ENCODE measurements around the gene SGCE. TPM values are rescaled to one million over a fixed set of nuclear protein-coding genes. Genes with fewer than 3 reads are reported as not detected.

SGCE gene
- total RNA-seq, 1 experiment from 2014 or later, result 39.8 TPM

- Histone ChIP-seq H4K20me1 (ENCODE audit: insufficient read depth, low read depth, low read length) (no peaks in the 10 kb centered on the region), H3K4me2 (ENCODE audit: low read depth, low read length, poor library complexity, severe bottlenecking) (no peak overlapping the region), H3K79me2 (ENCODE audit: low read length) (no peaks in the 10 kb centered on the region), H3K27me3 (ENCODE audit: low read length) (no peaks in the 10 kb centered on the region), H3K4me3 (ENCODE audit: low read length) (no peak overlapping the region), H3K9ac (ENCODE audit: low read length) (no peak overlapping the region), H3K9me2 (replicated peaks; ENCODE audit: insufficient read depth, low read length) (no peaks in the 10 kb centered on the region), H3K9me3 (ENCODE audit: low read length) (no peaks in the 10 kb centered on the region), H3K27ac (ENCODE audit: low read length) (no peak overlapping the region), H3K4me1 (ENCODE audit: low read length) (no peaks in the 10 kb centered on the region), H3K36me3 (ENCODE audit: insufficient read depth, low read length) (no peaks in the 10 kb centered on the region), H2AFZ (ENCODE audit: low read length) (no peak overlapping the region)
- DNase-seq, result no peak
Measured at GRCh38 chr7:94565247-94565894, 90.6 kb downstream of the SGCE start.

DNA sequence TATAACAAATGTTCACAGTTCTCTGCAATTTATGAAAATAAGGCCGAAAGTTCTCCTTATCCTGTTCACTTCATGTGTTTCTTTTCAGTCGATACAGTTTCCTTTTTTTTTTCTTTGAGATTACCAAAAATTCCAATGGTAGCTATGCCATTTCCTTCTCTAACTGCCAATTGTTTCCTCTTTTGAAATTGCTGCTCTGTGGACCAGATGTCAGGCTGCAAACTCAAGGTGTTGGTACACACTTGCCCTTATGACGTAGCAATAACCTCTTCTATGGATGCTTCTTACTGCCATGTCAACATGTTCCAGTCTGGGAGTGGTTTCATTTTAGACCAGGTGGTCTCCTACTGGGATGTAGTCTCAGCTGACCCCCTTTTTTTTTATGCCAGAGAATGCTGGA, 93.4 kb downstream of the SGCE start:
- H3K4me3 ChIP-seq (ENCODE audit: low read length), result no peak overlapping the region
- no peak overlapping the region for H3K27ac ChIP-seq (ENCODE audit: low read length)
- H4K20me1 ChIP-seq (ENCODE audit: insufficient read depth, low read depth, low read length), result no peaks in the 10 kb centered on the region
- H2AFZ ChIP-seq (ENCODE audit: low read length), result no peak overlapping the region
- no peaks in the 10 kb centered on the region for H3K9me2 ChIP-seq (replicated peaks; ENCODE audit: insufficient read depth, low read length)
- H3K4me2 ChIP-seq (ENCODE audit: low read depth, low read length, poor library complexity, severe bottlenecking), result no peak overlapping the region
- H3K36me3 ChIP-seq (ENCODE audit: insufficient read depth, low read length), result 0 out of 2 replicates have a peak, but pooled peaks cover 6% of the 10 kb centered on the region
- no peaks in the 10 kb centered on the region for H3K4me1 ChIP-seq (ENCODE audit: low read length)
- H3K9me3 ChIP-seq (ENCODE audit: low read length), result no peaks in the 10 kb centered on the region
- no peaks in the 10 kb centered on the region for H3K79me2 ChIP-seq (ENCODE audit: low read length)
- DNase-seq, result no peak
- H3K9ac ChIP-seq (ENCODE audit: low read length), result no peak overlapping the region
- no peaks in the 10 kb centered on the region for H3K27me3 ChIP-seq (ENCODE audit: low read length)

DNA sequence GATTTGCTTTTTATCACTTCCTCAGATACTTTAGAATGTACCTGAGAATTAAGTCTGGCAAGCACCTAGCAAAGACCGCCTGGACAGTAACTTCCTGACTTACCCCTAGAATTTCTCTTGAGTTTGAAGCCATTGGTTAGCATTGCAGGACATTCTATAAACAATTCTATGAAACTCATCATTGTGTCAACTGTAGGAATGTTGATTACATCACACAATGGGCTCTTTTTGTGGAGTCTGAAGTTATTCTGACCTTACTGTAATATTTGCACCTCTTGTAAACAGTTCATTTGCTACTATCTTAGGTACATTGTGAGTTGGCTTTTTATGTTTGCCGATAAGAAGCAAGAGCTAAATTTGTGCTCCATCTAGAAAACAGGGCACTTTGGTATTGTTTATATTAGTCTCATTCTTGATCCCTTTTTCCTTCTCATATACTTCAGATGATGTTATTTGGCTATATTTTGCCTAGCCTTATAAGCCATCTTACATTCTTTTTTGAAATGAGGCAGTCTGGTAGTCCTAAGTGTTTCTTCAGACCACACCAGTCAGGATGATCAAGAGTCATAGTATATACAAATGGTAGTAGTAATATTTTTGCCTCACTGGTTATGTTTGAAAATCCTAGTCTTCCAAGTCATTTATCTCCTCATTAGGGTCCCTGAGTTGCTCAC, 94.0 kb downstream of the SGCE start:
- 0 out of 2 replicates have a peak, but pooled peaks cover 6% of the 10 kb centered on the region for H3K36me3 ChIP-seq (ENCODE audit: insufficient read depth, low read length)
- no peak for DNase-seq
- no peaks in the 10 kb centered on the region for H3K4me1 ChIP-seq (ENCODE audit: low read length)
- H3K4me2 ChIP-seq (ENCODE audit: low read depth, low read length, poor library complexity, severe bottlenecking), result no peak overlapping the region
- no peak overlapping the region for H3K4me3 ChIP-seq (ENCODE audit: low read length)
- H3K79me2 ChIP-seq (ENCODE audit: low read length), result no peaks in the 10 kb centered on the region
- H3K27me3 ChIP-seq (ENCODE audit: low read length), result no peaks in the 10 kb centered on the region
- H3K9ac ChIP-seq (ENCODE audit: low read length), result no peak overlapping the region
- no peak overlapping the region for H2AFZ ChIP-seq (ENCODE audit: low read length)
- H3K9me3 ChIP-seq (ENCODE audit: low read length), result no peaks in the 10 kb centered on the region
- H3K9me2 ChIP-seq (replicated peaks; ENCODE audit: insufficient read depth, low read length), result no peaks in the 10 kb centered on the region
- H3K27ac ChIP-seq (ENCODE audit: low read length), result no peak overlapping the region
- no peaks in the 10 kb centered on the region for H4K20me1 ChIP-seq (ENCODE audit: insufficient read depth, low read depth, low read length)

GRCh38 chr7:94559972-94560371, 96.0 kb downstream of the SGCE start:
- Histone ChIP-seq H3K9me2 (replicated peaks; ENCODE audit: insufficient read depth, low read length) (no peaks in the 10 kb centered on the region), H3K4me1 (ENCODE audit: low read length) (peaks cover 11% of the 10 kb centered on the region), H4K20me1 (ENCODE audit: insufficient read depth, low read depth, low read length) (no peaks in the 10 kb centered on the region), H2AFZ (ENCODE audit: low read length) (no peak overlapping the region), H3K4me3 (ENCODE audit: low read length) (no peak overlapping the region), H3K27me3 (ENCODE audit: low read length) (no peaks in the 10 kb centered on the region), H3K36me3 (ENCODE audit: insufficient read depth, low read length) (peaks cover 18% of the 10 kb centered on the region; the same call in 1 of the 2 replicates), H3K9me3 (ENCODE audit: low read length) (no peaks in the 10 kb centered on the region), H3K4me2 (ENCODE audit: low read depth, low read length, poor library complexity, severe bottlenecking) (no peak overlapping the region), H3K9ac (ENCODE audit: low read length) (no peak overlapping the region), H3K79me2 (ENCODE audit: low read length) (no peaks in the 10 kb centered on the region), H3K27ac (ENCODE audit: low read length) (no peak overlapping the region)
- no peak for DNase-seq

DNA sequence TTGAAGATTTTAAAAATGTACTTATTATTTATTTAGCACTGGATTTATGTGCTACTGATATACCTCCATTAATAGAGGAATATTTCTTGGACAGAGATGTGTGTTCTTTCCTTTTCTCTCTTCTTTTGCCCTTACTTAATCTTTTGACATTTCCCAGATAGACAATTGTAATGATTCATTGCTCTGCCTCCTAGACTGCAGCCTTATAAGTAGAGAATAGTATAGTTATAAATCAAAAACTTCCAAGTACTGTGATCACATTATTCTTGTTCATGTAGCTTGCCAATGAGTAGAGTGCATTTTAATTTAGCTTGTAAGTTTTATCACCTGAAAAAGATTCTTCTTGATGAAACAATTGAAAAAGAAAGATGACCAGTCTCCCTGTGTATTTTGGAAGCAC, 98.7 kb downstream of the SGCE start:
- Histone ChIP-seq H3K36me3 (ENCODE audit: insufficient read depth, low read length) (peaks cover 22% of the 10 kb centered on the region; the same call in 1 of the 2 replicates), H3K27ac (ENCODE audit: low read length) (no peak overlapping the region), H3K79me2 (ENCODE audit: low read length) (no peaks in the 10 kb centered on the region), H3K9me2 (replicated peaks; ENCODE audit: insufficient read depth, low read length) (no peaks in the 10 kb centered on the region), H4K20me1 (ENCODE audit: insufficient read depth, low read depth, low read length) (no peaks in the 10 kb centered on the region), H3K4me3 (ENCODE audit: low read length) (no peak overlapping the region), H3K9me3 (ENCODE audit: low read length) (no peaks in the 10 kb centered on the region), H3K9ac (ENCODE audit: low read length) (no peak overlapping the region), H3K27me3 (ENCODE audit: low read length) (no peaks in the 10 kb centered on the region), H2AFZ (ENCODE audit: low read length) (no peak overlapping the region), H3K4me1 (ENCODE audit: low read length) (peaks cover 11% of the 10 kb centered on the region), H3K4me2 (ENCODE audit: low read depth, low read length, poor library complexity, severe bottlenecking) (no peak overlapping the region)
- DNase-seq, result no peak

GRCh38 chr7:94556028-94556427, 99.9 kb downstream of the SGCE start:
- H3K4me2 ChIP-seq (ENCODE audit: low read depth, low read length, poor library complexity, severe bottlenecking), result no peak overlapping the region
- no peaks in the 10 kb centered on the region for H3K27me3 ChIP-seq (ENCODE audit: low read length)
- no peaks in the 10 kb centered on the region for H3K9me3 ChIP-seq (ENCODE audit: low read length)
- H3K27ac ChIP-seq (ENCODE audit: low read length), result no peak overlapping the region
- no peak overlapping the region for H2AFZ ChIP-seq (ENCODE audit: low read length)
- no peaks in the 10 kb centered on the region for H3K79me2 ChIP-seq (ENCODE audit: low read length)
- no peaks in the 10 kb centered on the region for H3K9me2 ChIP-seq (replicated peaks; ENCODE audit: insufficient read depth, low read length)
- peaks cover 11% of the 10 kb centered on the region for H3K4me1 ChIP-seq (ENCODE audit: low read length)
- no peak overlapping the region for H3K4me3 ChIP-seq (ENCODE audit: low read length)
- DNase-seq, result no peak
- no peak overlapping the region for H3K9ac ChIP-seq (ENCODE audit: low read length)
- H3K36me3 ChIP-seq (ENCODE audit: insufficient read depth, low read length), result peaks cover 24% of the 10 kb centered on the region; the same call in 1 of the 2 replicates
- H4K20me1 ChIP-seq (ENCODE audit: insufficient read depth, low read depth, low read length), result no peaks in the 10 kb centered on the region

DNA sequence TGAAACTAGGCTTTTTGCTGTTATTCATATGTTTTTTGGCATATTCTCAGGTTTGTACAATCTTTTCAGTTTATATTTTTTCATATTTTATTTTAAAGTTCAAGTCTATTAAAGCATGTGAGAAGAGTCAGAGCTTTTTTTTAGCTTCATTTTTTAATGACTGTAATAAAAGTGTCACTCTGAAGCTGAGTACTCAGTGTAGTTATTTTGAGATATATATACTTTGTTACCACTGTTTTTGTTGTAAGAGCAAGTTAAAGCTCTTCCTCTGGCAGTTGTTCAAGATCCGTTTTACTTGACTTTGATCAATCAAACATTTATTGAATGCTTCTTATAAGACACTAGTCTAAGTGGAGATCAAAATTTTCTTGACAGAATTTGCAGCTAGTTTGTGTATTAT, 108.8 kb downstream of the SGCE start:
- Histone ChIP-seq H3K4me3 (ENCODE audit: low read length) (no peak overlapping the region), H3K79me2 (ENCODE audit: low read length) (no peaks in the 10 kb centered on the region), H4K20me1 (ENCODE audit: insufficient read depth, low read depth, low read length) (no peaks in the 10 kb centered on the region), H3K36me3 (ENCODE audit: insufficient read depth, low read length) (peaks cover 8% of the 10 kb centered on the region; the same call in 1 of the 2 replicates), H3K4me2 (ENCODE audit: low read depth, low read length, poor library complexity, severe bottlenecking) (no peak overlapping the region), H3K9me3 (ENCODE audit: low read length) (no peaks in the 10 kb centered on the region), H3K27me3 (ENCODE audit: low read length) (no peaks in the 10 kb centered on the region), H3K9ac (ENCODE audit: low read length) (no peak overlapping the region), H2AFZ (ENCODE audit: low read length) (no peak overlapping the region), H3K27ac (ENCODE audit: low read length) (no peak overlapping the region; the same call in 1 of the 2 replicates), H3K4me1 (ENCODE audit: low read length) (no peaks in the 10 kb centered on the region), H3K9me2 (replicated peaks; ENCODE audit: insufficient read depth, low read length) (peaks cover 4% of the 10 kb centered on the region; the same call in 1 of the 2 replicates)
- DNase-seq, result no peak

DNA sequence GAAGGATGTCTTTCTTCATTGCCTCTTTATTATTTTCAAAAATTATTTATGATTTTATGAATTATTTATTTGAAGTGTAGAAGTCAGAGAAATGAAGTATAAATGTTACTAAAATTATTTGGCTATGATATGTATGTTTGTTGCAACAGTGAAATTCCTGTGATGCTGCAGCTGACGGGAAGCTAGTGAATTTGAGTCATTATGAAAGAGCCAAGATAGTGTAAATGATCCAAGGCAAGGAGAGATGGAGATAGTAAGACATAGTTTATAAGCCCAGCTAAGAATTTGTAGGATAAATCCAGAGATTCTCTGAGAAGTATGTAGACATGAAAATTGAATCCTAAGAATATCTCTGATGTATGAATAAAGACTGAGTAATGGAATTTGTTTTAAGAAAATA, 115.5 kb downstream of the SGCE start:
- no peaks in the 10 kb centered on the region for H3K9me3 ChIP-seq (ENCODE audit: low read length)
- H3K4me3 ChIP-seq (ENCODE audit: low read length), result no peak overlapping the region
- H3K79me2 ChIP-seq (ENCODE audit: low read length), result no peaks in the 10 kb centered on the region
- DNase-seq, result no peak
- no peak overlapping the region for H3K4me2 ChIP-seq (ENCODE audit: low read depth, low read length, poor library complexity, severe bottlenecking)
- no peak overlapping the region for H2AFZ ChIP-seq (ENCODE audit: low read length)
- no peaks in the 10 kb centered on the region for H4K20me1 ChIP-seq (ENCODE audit: insufficient read depth, low read depth, low read length)
- H3K36me3 ChIP-seq (ENCODE audit: insufficient read depth, low read length), result peaks cover 23% of the 10 kb centered on the region; the same call in 1 of the 2 replicates
- no peak overlapping the region for H3K9ac ChIP-seq (ENCODE audit: low read length)
- H3K27ac ChIP-seq (ENCODE audit: low read length), result no peak overlapping the region
- no peaks in the 10 kb centered on the region for H3K27me3 ChIP-seq (ENCODE audit: low read length)
- 0 out of 2 replicates have a peak, but pooled peaks cover 4% of the 10 kb centered on the region for H3K9me2 ChIP-seq (replicated peaks; ENCODE audit: insufficient read depth, low read length)
- no peaks in the 10 kb centered on the region for H3K4me1 ChIP-seq (ENCODE audit: low read length)

Data from Karpas-422 (cell line).